ENCODE data around the gene ZMYND19.
"Not testable (repeated sequence)": the region's sequence is repeated elsewhere in the genome, so short reads cannot be mapped to it uniquely, and the experiment has no call there.

ZMYND19 gene

DNA sequence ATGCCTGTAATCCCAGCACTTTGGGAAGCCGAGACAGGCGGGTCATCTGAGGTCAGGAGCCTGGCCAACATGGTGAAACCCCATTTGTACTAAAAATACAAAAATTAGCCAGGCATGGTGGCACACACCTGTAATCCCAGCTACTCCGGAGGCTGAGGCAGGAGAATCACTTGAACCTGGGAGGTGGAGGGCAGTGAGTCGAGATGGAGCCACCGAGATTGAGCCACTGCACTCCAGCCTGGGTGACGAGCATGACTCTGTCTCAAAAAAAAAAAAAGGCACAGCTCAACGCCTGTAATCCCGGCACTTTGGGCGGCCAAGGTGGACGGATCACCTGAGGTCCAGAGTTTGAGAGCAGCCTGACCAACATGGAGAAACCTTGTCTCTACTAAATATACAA lies 36.7 kb downstream of the ZMYND19 start:
- not testable (repeated sequence) for DNase-seq

DNA sequence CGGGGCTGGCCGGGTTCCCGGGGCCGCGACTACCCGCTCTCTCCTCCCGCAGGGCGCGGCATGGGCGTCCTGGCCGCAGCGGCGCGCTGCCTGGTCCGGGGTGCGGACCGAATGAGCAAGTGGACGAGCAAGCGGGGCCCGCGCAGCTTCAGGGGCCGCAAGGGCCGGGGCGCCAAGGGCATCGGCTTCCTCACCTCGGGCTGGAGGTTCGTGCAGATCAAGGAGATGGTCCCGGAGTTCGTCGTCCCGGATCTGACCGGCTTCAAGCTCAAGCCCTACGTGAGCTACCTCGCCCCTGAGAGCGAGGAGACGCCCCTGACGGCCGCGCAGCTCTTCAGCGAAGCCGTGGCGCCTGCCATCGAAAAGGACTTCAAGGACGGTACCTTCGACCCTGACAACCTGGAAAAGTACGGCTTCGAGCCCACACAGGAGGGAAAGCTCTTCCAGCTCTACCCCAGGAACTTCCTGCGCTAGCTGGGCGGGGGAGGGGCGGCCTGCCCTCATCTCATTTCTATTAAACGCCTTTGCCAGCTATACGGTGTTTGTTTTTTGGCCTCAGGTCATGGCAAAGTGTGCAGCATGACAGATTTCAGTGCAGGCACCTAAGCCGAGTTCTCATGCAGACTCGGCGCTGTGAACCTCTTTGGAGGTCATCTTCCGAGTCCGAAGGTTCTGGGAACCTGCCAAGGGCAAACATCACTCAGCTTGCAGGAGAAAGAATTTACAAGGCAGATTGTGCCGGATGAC lies 38.1 kb downstream of the ZMYND19 start:
- DNase-seq = no peak

- DNase-seq = peak; percentile 92
These were observed 38.9 kb downstream of the ZMYND19 start, which contains the start of gene MRPL41 for GRCh38 chr9:137551264-137552021. MRPL41 (plus strand) TSS chr9:137551879; CDS start chr9:137552082, 203 bp downstream.

DNA sequence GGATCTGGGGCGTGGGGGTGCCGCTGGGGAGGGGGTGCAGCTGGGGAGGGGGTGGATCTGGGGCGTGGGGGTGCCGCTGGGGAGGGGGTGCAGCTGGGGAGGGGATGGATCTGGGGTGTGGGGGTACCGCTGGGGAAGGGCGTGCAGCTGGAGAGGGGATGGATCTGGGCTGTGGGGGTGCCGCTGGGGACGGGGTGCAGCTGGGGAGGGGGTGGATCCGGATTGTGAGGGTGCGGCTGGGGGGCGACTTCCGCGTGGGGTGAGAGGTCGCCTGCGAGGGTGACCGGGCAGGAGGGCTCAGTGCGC lies 39.4 kb downstream of the ZMYND19 start:
- not testable (repeated sequence) for DNase-seq

- peak; percentile 80 for DNase-seq
These were observed 40.1 kb downstream of the ZMYND19 start, which contains the start of gene PNPLA7 for GRCh38 chr9:137550231-137550621. PNPLA7 (minus strand) TSS chr9:137550402; CDS start chr9:137550197, 205 bp downstream.

GRCh38 chr9:137547687-137548543 lies 42.4 kb downstream of the ZMYND19 start:
- DNase-seq = no peak

GRCh38 chr9:137545123-137545522 lies 45.2 kb downstream of the ZMYND19 start:
- no peak for DNase-seq

DNA sequence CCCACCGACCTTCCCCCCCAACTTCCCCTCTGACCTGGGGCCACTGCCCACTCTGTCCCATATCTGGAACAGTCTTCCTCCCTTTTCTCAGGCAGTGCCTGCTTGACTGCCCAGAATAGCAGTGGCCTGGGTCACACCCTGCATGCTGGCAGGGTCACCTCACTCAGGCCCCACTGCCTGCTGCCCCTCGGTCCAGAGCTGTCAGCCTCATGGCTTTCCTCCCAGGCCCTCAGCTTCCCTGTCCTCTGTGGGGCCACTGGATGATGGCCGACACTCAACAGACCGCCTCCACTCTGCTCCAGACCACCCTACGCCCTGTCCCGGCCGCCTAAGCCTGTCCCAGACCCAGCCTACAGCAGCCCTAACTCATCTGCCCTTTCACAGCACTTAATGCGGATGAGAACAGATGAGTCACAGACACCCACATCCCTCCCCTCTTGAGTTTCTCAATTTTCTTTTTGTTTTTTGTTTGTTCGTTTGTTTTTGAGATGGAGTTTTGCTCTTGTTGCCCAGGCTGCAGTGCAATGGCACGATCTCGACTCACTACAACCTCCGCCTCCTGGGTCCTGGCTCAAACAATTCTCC lies 46.0 kb downstream of the ZMYND19 start:
- no peak for DNase-seq

GRCh38 chr9:137543237-137543963 lies 46.9 kb downstream of the ZMYND19 start:
- DNase-seq = no peak

DNA sequence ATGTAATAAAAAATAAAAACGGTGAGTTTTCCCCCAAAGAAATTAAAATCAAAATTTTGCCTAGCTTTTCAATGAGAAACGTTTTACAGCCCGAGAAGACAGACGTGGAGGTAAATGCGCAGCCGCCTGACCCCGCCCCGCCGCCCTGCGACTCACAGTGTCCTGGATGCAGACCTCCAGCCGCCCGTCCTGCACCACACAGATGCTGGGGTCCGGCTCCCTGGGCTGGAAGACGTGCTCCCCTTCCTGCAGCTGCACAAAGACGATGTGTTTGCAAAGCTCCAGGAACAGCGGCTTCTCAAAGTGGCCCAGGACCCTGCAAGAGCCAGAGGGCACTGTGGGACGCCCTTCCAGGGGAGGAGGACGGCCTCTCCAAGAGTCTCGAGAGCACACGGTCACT lies 47.8 kb downstream of the ZMYND19 start:
- DNase-seq = no peak

DNA sequence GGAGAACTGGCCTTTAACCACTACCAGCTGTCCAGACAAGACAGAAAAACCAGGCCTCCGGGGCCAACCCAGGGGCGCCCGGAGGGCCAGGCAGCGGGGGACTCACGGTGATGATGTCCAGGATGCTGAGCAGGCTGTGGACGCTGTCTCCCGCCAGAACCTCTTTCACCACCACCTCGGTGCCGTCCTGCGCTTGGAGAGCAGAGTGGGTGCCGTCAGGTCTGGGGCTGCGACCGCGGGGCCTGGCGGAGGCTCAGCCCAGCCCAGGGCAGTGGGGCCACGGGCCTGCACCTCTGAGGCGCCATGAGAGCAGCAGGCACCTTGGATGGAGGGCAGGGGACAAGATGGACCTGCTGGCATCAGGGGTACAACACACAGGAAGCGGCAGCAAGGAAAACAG lies 49.8 kb downstream of the ZMYND19 start:
- DNase-seq = no peak

DNA sequence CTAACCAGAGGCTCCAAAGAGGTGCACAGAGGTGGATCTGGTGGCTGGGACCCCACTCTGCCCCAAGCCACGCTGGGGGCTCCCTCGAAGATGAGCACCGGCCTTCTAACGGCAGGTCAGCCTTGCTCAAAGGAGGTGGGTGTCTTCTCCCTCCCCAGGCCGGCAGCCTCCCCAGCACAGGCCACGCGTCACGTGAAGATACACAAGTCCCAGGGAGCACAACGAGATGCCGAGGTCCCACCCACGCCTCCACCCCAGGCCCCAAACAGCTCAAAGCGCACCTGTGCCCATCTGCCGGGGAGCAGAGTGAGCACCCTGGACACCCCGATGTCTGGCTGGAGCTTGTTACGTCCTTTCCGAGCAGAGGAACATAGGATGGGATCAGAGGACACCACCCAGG lies 52.3 kb downstream of the ZMYND19 start:
- DNase-seq = no peak

GRCh38 chr9:137536594-137537131 lies 53.6 kb downstream of the ZMYND19 start:
- not testable (repeated sequence) for DNase-seq

- DNase-seq = no peak
These were observed 55.2 kb downstream of the ZMYND19 start for GRCh38 chr9:137535120-137535428.

DNA sequence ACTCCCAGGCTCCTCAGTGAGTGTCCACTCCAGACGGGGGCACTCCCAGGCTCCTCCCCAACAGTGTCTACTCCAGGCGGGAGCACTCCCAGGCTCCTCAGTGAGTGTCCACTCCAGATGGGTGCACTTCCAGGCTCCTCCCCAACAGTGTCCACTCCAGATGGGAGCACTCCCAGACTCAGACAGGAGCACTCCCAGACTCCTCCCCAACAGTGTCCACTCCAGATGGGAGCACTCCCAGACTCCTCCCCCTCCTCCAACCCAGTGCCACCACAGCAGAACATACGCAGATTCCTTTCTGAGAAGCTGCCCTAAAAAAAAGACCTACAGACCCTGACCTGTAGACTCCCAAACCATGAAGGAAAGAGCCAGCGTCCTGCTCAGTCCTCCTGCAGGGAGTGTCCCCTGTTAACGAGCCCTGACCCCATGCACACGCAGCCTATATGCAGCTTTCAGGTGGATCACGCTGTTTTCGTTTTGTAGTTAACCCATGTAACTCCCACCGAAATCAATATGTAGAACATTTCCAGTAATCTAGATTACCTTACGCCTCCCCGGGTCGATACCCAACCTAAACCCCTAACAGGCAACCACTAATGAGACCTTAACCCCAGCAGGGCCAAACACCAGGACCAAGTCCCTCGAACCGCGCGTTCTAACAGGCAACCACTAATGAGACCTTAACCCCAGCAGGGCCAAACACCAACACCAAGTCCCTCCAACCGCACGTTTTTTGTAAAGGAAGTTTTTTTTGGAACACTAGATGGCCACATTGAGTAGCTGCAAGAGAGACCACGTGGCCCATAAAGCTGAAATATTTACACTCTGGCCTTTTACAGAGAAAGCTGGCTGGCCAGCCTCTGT lies 55.8 kb downstream of the ZMYND19 start:
- no peak for DNase-seq

DNA sequence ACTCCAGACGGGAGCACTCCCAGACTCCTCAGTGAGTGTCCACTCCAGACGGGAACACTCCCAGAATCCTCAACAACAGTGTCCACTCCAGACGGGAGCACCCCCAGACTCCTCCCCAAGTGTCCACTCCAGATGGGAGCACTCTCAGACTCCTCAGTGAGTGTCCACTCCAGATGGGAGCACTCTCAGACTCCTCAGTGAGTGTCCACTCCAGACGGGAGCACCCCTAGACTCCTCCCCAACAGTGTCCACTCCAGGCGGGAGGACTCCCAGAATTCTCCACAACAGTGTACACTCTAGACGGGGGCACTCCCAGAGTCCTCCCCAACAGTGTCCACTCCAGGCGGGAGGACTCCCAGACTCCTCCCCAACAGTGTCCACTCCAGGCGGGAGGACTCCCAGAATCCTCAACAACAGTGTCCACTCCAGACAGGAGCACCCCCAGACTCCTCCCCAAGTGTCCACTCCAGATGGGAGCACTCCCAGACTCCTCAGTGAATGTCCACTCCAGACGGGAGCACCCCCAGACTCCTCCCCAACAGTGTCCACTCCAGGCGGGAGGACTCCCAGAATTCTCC lies 57.3 kb downstream of the ZMYND19 start:
- not testable (repeated sequence) for DNase-seq

Data from right forelimb (tissue), 1 donor.